Effector memory CD4-positive, alpha-beta T cell (primary cell): ENCODE results near the gene EP300.
"Not testable (repeated sequence)": the region's sequence is repeated elsewhere in the genome, so short reads cannot be mapped to it uniquely, and the experiment has no call there.

Experiments
- DNase-seq, 3 donors: peaks; one replicate each; pipeline ENCODE4 v3.0.0-alpha.2; 2020
- H3K27ac ChIP-seq: 2 replicates; pipeline ENCODE4 v1.7.0; 2013; ENCODE audit warnings: mild to moderate bottlenecking, low read length, moderate library complexity; ENCODE audit not compliant: insufficient read depth, poor library complexity, severe bottlenecking
- H3K27me3 ChIP-seq: replicated peaks from 2 replicates; pipeline ENCODE4 v1.7.0; 2013; ENCODE audit warnings: mild to moderate bottlenecking, low read length; ENCODE audit not compliant: insufficient read depth, control insufficient read depth, poor library complexity, severe bottlenecking
- H3K36me3 ChIP-seq: 2 replicates; pipeline ENCODE4 v1.7.0; 2013; ENCODE audit warnings: mild to moderate bottlenecking, low read length, moderate library complexity; ENCODE audit not compliant: control insufficient read depth, insufficient read depth
- H3K4me1 ChIP-seq: 2 replicates; pipeline ENCODE4 v1.7.0; 2013; ENCODE audit warnings: low read length, mild to moderate bottlenecking; ENCODE audit not compliant: control insufficient read depth, insufficient read depth, poor library complexity, severe bottlenecking
- H3K4me3 ChIP-seq: 2 replicates; pipeline ENCODE4 v1.7.0; 2013; ENCODE audit warnings: low read length, low read depth, mild to moderate bottlenecking; ENCODE audit not compliant: insufficient read depth, poor library complexity, severe bottlenecking
- H3K9me3 ChIP-seq: 2 replicates; pipeline ENCODE4 v1.7.0; 2013; ENCODE audit warnings: mild to moderate bottlenecking, low read length, moderate library complexity; ENCODE audit not compliant: control insufficient read depth

Gene EP300

DNA sequence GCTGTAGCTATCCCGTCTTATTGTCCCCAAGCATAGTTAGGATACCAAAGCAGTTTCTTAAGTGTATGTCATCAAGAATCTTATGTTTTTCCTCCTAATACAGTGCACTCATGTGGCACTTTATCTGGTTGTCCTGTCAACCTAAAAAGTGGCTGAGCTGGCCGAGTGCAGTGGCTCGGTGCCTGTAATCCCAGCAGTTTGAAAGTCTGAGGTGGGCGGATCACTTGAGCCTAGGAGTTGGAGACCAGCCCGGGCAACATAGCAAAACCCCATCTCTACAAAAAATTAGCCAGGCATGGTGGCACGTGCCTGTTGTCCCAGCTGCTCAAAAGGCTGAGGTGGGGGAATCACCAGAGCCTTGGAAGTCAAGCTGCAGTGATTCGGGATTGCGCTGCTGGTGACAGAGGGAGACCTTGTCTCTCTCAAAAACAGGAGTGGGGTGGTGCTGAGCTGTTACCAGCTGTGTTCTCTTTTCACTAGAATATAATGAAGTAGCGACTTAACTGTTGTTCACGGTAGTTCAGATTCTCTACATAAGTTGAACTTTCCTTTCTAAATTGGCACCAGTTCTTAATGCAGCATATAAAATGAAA lies 48.1 kb downstream of the EP300 start:
- Histone ChIP-seq H3K4me3 (no peak overlapping the region), H3K36me3 (peaks cover 96% of the 10 kb centered on the region), H3K4me1 (no peaks in the 10 kb centered on the region), H3K27ac (no peak overlapping the region), H3K27me3 (no peaks in the 10 kb centered on the region), H3K9me3 (no peaks in the 10 kb centered on the region)
- DNase-seq, result no peak

DNA sequence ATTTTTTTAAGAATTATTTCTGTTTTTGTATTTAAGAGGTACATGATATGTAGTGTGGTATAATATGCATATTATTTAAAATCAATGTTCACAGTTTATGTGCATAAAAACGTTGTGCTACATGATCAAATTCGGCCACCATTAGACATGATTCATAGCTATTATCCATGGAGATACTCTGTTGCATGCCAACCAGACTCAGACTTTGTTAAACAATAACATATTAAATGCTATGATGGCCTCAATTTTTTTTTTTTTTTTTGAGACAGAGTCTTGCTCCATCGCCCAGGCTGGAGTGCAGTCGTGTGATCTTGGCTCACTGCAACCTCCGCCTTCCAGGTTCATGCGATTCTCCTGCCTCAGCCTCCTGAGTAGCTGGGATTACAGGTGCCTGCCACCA lies 53.5 kb downstream of the EP300 start:
- H3K9me3 ChIP-seq, H3K4me1 ChIP-seq, DNase-seq, H3K27me3 ChIP-seq, H3K27ac ChIP-seq, H3K4me3 ChIP-seq: not testable (repeated sequence)
- H3K36me3 ChIP-seq, result peaks cover 91% of the 10 kb centered on the region

DNA sequence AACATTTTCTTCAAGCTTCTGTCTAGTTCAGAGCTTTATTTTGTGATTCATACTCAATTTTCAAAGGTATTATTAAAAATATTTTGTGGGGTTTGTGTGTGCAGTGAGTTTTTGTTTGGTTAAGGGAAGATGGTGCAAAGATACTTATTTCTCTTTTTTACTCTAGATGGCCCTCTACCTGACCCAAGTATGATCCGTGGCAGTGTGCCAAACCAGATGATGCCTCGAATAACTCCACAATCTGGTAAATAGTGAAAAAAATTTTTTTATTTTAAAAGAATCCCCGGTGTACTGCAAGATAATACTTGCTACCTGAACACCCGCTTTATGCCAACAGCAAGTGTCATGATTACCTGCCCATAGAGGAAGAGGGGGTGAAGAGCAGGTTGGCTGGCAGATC lies 54.2 kb downstream of the EP300 start:
- Histone ChIP-seq H3K36me3 (peaks cover 91% of the 10 kb centered on the region), H3K27ac (no peak overlapping the region), H3K9me3 (no peaks in the 10 kb centered on the region), H3K4me3 (no peak overlapping the region), H3K27me3 (no peaks in the 10 kb centered on the region), H3K4me1 (no peaks in the 10 kb centered on the region)
- DNase-seq, result no peak

DNA sequence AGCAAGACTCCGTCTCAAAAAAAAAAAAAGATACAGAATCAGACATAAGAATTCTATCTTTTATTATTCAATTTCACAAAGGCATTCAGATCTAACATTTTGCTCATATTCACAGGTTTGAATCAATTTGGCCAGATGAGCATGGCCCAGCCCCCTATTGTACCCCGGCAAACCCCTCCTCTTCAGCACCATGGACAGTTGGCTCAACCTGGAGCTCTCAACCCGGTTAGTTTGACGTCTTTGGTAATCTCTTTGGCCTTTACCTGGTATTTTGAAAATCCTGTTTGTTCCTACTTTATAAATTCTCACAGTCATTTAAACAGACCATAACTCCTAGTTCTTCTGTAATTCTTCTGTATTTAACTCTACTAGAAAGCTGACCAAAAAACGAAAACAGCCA lies 55.3 kb downstream of the EP300 start:
- H3K4me3 ChIP-seq, result no peak overlapping the region
- H3K9me3 ChIP-seq, result no peaks in the 10 kb centered on the region
- H3K36me3 ChIP-seq, result peaks cover 91% of the 10 kb centered on the region

DNA sequence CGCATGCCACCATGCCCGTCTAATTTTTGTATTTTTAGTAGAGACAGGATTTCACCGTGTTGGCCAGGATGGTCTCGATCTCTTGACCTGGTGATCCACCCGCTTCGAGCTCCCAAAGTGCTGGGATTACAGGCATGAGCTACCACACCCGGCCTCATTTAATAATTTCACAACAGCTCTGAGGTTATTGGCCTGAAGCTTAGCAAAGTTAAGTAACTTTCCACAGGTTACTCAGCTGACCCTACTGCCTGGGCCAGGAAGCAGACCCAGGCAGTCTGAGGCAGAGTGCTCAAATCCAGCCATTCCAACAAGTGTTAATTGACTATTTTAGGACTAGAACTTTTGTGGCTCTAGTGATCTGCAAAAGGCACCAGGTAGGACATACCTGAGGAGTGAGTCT lies 60.5 kb downstream of the EP300 start:
- no peak overlapping the region for H3K4me3 ChIP-seq

More for the DNA sequence above, 55.3 kb downstream of the EP300 start:
- no peak overlapping the region for H3K27ac ChIP-seq
- no peak for DNase-seq
- H3K27me3 ChIP-seq, result no peaks in the 10 kb centered on the region
- no peaks in the 10 kb centered on the region for H3K4me1 ChIP-seq

DNA sequence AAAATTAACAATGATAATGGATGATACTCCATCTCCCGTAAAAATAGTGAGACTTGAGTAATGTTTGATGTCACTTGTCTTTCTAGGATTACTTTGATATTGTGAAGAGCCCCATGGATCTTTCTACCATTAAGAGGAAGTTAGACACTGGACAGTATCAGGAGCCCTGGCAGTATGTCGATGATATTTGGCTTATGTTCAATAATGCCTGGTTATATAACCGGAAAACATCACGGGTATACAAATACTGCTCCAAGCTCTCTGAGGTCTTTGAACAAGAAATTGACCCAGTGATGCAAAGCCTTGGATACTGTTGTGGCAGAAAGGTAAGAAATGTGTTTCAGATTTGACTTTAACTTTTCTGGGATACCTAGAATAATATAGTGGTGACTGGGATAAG lies 64.7 kb downstream of the EP300 start:
- Histone ChIP-seq H3K27me3 (no peaks in the 10 kb centered on the region), H3K36me3 (peaks cover 98% of the 10 kb centered on the region), H3K27ac (no peak overlapping the region), H3K9me3 (no peaks in the 10 kb centered on the region), H3K4me3 (no peak overlapping the region), H3K4me1 (no peaks in the 10 kb centered on the region)
- no peak for DNase-seq

More for the DNA sequence above, 60.5 kb downstream of the EP300 start:
- H3K36me3 ChIP-seq, result peaks cover 99% of the 10 kb centered on the region
- no peak for DNase-seq
- H3K9me3 ChIP-seq, result no peaks in the 10 kb centered on the region
- H3K27me3 ChIP-seq, result no peaks in the 10 kb centered on the region
- H3K4me1 ChIP-seq, result no peaks in the 10 kb centered on the region
- H3K27ac ChIP-seq, result no peak overlapping the region

DNA sequence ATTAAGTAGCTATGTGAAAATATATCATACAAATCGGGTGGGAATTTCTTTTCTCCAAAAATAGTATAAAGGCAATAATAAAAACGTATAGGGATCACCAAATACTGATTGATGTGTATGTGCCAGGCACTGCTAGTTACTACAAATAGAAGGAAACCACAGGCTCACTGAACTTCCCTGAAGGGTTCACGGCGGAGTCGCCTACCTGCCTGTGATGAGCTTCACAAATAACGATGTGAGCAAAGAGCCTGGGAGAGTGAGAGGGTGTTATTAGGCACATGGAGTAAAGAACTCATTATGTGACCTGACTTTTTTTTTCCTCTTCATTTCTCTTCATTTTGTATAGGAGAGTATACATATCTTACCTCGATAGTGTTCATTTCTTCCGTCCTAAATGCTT lies 76.8 kb downstream of the EP300 start:
- DNase-seq, result no peak
- Histone ChIP-seq H3K9me3 (no peaks in the 10 kb centered on the region), H3K27ac (no peak overlapping the region), H3K4me1 (no peaks in the 10 kb centered on the region), H3K4me3 (no peak overlapping the region), H3K36me3 (peaks cover 92% of the 10 kb centered on the region), H3K27me3 (no peaks in the 10 kb centered on the region)

DNA sequence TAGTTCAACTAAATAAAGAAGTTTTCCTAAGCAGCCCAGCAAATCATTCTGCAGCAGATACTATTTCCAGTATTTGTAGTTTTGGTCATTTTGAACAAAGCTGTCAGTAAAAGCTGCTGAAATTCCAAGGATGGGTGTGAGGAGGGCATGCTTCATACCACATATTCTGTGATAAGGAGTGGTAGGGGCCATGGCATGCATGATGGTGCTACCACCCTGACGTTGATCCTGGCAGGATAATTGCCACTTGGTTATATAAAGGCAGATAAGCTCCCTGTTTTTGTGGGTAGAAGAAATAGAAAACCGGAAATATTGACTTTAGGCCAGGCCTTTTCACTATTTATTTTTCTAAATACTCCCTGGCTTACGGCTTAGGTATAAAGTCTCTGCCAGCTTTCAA lies 79.6 kb downstream of the EP300 start:
- DNase-seq, result no peak
- no peaks in the 10 kb centered on the region for H3K9me3 ChIP-seq
- no peak overlapping the region for H3K4me3 ChIP-seq
- H3K27me3 ChIP-seq, result no peaks in the 10 kb centered on the region
- no peaks in the 10 kb centered on the region for H3K4me1 ChIP-seq
- peaks cover 94% of the 10 kb centered on the region for H3K36me3 ChIP-seq
- H3K27ac ChIP-seq, result no peak overlapping the region

DNA sequence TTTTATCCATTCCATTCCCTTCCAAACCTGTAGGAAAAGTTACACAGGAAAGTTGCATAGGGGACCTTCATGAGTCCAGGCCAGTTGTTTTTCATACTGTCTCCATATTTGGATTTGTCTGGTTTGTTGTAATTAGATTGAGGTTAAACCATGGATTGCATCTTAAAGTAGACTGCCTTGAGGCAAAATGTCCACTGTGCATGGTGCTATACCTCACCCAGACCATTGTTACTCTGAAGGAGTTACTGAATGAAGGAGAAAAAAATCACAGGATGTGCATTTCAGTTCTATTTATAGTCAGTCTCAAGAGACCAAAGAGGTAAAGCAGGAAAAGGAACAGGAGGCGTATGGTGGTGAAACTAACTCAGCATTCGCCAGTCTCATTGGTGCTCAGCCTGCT lies 83.2 kb downstream of the EP300 start:
- DNase-seq, result no peak
- no peaks in the 10 kb centered on the region for H3K4me1 ChIP-seq
- no peak overlapping the region for H3K4me3 ChIP-seq
- no peaks in the 10 kb centered on the region for H3K9me3 ChIP-seq
- H3K36me3 ChIP-seq, result peaks cover 79% of the 10 kb centered on the region
- no peaks in the 10 kb centered on the region for H3K27me3 ChIP-seq
- H3K27ac ChIP-seq, result no peak overlapping the region

DNA sequence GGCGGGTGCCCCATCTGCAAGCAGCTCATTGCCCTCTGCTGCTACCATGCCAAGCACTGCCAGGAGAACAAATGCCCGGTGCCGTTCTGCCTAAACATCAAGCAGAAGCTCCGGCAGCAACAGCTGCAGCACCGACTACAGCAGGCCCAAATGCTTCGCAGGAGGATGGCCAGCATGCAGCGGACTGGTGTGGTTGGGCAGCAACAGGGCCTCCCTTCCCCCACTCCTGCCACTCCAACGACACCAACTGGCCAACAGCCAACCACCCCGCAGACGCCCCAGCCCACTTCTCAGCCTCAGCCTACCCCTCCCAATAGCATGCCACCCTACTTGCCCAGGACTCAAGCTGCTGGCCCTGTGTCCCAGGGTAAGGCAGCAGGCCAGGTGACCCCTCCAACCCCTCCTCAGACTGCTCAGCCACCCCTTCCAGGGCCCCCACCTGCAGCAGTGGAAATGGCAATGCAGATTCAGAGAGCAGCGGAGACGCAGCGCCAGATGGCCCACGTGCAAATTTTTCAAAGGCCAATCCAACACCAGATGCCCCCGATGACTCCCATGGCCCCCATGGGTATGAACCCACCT lies 84.7 kb downstream of the EP300 start:
- Histone ChIP-seq H3K4me3 (no peak overlapping the region), H3K4me1 (no peaks in the 10 kb centered on the region), H3K9me3 (no peaks in the 10 kb centered on the region), H3K27me3 (no peaks in the 10 kb centered on the region), H3K27ac (no peak overlapping the region), H3K36me3 (peaks cover 67% of the 10 kb centered on the region)
- DNase-seq, result no peak
